HG03159 (cell line): ENCODE results near the gene TBC1D32.
"Not testable (repeated sequence)": the region's sequence is repeated elsewhere in the genome, so short reads cannot be mapped to it uniquely, and the experiment has no call there.

Experiments
- ATAC-seq: cut with Tn5 transposase; IDR thresholded peaks from one replicate; pipeline ENCODE4 v1.9.1; 2021; ENCODE audit warnings: mild to moderate bottlenecking, moderate library complexity; ENCODE audit not compliant: unreplicated experiment

Gene TBC1D32

GRCh38 chr6:121223212-121223611 lies 111.1 kb downstream of the TBC1D32 start:
- ATAC-seq, result no peak

GRCh38 chr6:121222656-121223055 lies 111.6 kb downstream of the TBC1D32 start:
- ATAC-seq, result no peak

DNA sequence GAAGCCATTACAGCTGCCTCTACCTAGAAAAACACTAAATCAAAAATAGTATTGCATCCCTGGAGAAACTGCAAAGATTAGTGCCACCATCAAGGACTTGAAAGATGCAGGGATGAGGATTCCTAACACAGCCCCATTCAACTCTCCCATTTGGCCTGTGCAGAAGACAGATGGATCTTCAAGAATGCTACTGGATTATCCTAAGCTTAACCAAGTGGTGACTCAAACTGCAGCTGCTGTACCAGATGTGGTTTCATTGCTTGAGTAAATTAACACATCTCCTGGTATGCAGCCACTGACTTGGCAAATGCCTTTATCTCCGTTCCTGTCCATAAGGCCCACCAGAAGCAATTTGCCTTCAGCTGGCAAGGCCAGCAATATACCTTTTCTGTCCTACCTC lies 117.4 kb downstream of the TBC1D32 start:
- ATAC-seq, result no peak

- ATAC-seq, result not testable (repeated sequence)
These were observed 120.9 kb downstream of the TBC1D32 start for GRCh38 chr6:121213341-121213740.

GRCh38 chr6:121210943-121211342 lies 123.3 kb downstream of the TBC1D32 start:
- no peak for ATAC-seq

DNA sequence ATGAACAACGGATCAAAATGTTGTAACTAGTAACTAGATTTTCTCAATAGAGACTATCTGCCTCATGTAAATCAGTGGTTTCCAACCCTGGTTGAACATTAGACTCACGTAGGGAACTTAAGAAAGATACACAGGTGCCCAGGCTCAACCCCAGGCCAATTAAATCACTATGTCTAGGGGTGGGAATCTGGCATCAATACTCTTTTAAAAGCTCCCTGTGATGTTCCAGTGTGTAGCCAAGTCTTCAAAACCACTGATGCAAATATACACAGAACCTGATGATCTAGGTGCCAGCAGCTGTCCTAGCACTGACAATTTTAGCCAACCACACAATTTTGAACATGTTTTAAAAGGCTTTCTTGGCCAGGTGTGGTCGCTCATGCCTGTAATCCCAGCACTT lies 128.7 kb downstream of the TBC1D32 start:
- peak; percentile 82 for ATAC-seq

GRCh38 chr6:121201105-121201504 lies 133.2 kb downstream of the TBC1D32 start:
- ATAC-seq, result no peak

DNA sequence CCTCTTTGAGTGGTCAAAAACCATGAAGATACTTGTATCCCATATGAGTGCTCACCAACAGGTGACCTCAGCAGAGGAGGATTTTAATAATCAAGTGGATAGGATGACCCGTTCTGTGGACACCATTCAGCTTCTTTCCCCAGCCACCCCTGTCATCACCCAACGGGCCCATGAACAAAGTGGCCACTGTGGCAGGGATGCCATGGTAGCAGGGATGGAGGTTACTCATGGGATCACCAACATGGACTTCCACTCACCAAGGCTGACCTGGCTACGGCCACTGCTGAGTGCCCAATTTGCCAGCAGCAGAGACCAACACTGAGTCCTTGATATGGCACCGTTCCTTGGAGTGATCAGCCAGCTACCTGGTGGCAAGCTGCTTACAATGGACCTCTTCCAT lies 138.2 kb downstream of the TBC1D32 start:
- ATAC-seq, result not testable (repeated sequence)

- ATAC-seq, result no peak
These were observed 144.2 kb downstream of the TBC1D32 start for GRCh38 chr6:121190122-121190521.

DNA sequence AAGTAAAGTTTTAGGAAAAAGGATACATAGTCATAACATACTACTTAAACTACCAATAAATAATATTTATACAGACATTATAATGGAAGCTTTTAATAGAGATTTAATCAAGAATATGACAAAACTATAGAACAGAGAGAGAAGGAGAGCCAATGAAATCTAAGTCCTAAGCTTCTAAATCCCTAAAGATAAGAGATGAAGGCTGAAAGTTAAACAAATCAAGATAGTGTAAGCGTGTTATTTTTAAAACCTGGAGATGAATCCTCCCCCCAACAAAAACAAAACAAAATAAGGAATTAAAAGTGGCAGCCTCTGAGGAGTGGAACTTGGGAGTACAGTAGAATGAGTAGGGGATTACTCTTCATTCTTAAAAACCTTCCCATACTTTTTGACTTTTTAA lies 145.9 kb downstream of the TBC1D32 start:
- ATAC-seq, result no peak

DNA sequence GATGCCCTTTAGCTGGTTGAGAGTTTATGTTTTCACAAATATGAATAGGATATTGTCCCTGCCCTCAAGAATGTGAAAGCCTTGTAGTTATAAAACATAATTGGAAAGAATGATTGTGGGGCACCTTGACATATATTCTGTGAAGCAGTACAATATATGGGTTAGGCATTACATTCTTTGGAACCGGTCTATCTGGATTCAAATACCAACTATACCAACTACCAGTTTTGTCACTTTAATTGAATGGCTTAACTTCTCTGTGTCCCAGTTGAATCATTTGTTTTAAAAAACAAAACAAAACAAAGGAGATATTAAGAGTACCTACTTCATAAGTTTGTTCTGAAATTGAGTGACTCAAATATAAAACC lies 146.5 kb downstream of the TBC1D32 start:
- no peak for ATAC-seq

- ATAC-seq, result no peak
These were observed 147.0 kb downstream of the TBC1D32 start for GRCh38 chr6:121187200-121187832.

GRCh38 chr6:121183742-121184141 lies 150.5 kb downstream of the TBC1D32 start:
- ATAC-seq, result no peak

GRCh38 chr6:121175827-121176226 lies 158.5 kb downstream of the TBC1D32 start:
- no peak for ATAC-seq

DNA sequence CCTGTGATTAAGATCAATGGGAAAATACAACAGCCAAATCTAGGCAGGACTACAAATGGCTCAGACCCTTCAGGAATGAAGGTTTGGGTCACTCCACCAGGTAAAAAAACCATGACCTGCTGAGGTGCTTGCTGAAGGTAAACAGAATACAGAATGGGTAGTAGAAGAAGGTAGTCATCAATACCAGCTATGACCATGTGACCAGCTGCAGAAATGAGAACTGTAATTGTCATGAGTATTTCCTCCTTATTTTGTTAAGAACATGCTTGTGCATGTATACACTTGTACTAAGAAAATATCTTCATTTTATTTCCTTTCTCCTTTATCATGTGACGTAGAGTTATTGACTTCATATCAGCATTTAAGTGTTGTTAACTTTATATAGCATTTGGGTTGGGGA lies 161.8 kb downstream of the TBC1D32 start:
- not testable (repeated sequence) for ATAC-seq

DNA sequence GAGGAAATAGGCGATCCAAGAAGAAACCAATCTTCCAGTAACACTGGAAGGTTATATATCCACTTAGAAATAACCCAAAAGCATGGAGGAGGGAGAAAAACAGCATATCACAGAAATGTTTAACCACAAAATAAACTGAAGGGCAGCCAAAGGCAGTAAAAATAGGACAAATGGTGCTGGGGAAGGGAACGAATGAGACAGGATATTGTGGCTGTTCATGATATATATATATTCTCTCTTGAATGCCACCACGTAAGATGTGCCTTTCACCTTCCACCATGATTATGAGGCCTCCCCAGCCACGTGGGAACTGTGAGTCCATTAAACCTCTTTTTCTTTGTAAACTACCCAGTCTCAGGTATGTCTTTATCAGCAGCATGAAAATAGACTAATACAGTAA lies 162.4 kb downstream of the TBC1D32 start:
- ATAC-seq, result no peak

DNA sequence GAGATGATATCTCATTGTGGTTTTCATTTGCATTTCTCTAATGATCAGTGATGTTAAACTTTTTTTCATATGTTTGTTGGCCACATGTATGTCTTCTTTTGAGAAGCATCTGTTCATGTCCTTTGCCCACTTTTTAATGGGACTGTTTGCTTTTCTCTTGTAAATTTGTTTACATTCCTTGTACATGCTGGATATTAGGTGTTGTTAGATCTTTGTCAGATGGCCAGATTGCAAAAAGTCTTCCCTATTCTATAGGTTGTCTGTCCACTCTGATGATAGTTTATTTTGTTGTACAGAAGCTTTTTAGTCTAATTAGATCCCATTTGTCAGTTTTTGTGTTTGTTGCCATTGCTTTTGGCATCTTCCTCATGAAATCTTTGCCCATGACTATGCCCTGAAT lies 172.4 kb downstream of the TBC1D32 start:
- ATAC-seq, result no peak

- ATAC-seq, result no peak
These were observed 174.0 kb downstream of the TBC1D32 start for GRCh38 chr6:121160276-121160675.

- no peak for ATAC-seq
These were observed 175.4 kb downstream of the TBC1D32 start for GRCh38 chr6:121158891-121159290.

- ATAC-seq, result no peak
These were observed 175.8 kb downstream of the TBC1D32 start for GRCh38 chr6:121158438-121158837.

- no peak for ATAC-seq
These were observed 176.4 kb downstream of the TBC1D32 start for GRCh38 chr6:121157906-121158305.

DNA sequence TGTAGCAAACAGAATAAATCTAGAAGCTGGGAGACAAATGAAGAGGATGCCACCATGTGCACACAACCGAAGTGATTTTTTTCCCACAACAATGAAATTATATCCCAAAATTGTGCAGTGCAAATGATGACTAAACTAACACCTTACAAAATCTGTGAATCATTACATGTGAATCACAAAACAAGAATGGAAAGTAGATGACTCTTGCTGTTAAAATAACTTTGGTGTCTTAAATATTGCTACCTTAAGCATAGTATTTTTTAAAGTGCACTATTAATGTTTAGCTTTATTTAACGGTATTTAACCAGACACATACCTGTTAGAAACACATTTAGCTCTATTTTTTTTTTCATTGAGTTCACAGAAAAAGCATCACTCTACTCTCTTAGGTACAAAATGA lies 190.8 kb downstream of the TBC1D32 start:
- no peak for ATAC-seq

- no peak for ATAC-seq
These were observed 192.2 kb downstream of the TBC1D32 start for GRCh38 chr6:121142093-121142492.
